H1 (cell line): ENCODE results near the gene PHACTR1. TPM values are rescaled to one million over a fixed set of nuclear protein-coding genes. Genes with fewer than 3 reads are reported as not detected.
"Not testable (repeated sequence)": the region's sequence is repeated elsewhere in the genome, so short reads cannot be mapped to it uniquely, and the experiment has no call there.

ENCODE experiments used
- CTCF ChIA-PET: fragments of 300-600 bp; sonication (Branson Sonifier 250); formaldehyde crosslinking; loops from one replicate; lab custom pipeline; 2021; ENCODE audit not compliant: partially characterized antibody; lab: Charles Lee
- POLR2A ChIA-PET: fragments of 300-600 bp; sonication (Branson Sonifier 250); formaldehyde crosslinking; loops from one replicate; lab custom pipeline; 2021; ENCODE audit warnings: inconsistent platforms; ENCODE audit not compliant: partially characterized antibody; lab: Charles Lee
- DNase-seq, 2 experiments: peaks; one replicate each; pipeline versions ENCODE4 v3.0.0 to v3.0.0-alpha.2; 2010 to 2022; ENCODE audit warnings: low spot score in 2 of 2, low read depth in 1 of 2, mixed read lengths in 1 of 2
- FAIRE-seq: peaks from 2 replicates; lab custom pipeline; 2011; peaks lifted over from hg19 to GRCh38; lab: Jason Lieb, UNC
- H2AFZ ChIP-seq: 2 replicates; pipeline ENCODE4 v1.8.1; 2012; ENCODE audit warnings: low read length, inconsistent platforms
- H2AK5ac ChIP-seq: 2 replicates; pipeline ENCODE4 v1.6.1; 2013; ENCODE audit warnings: low read depth, low read length
- H2BK120ac ChIP-seq: replicated peaks from 2 replicates; pipeline ENCODE3; 2013; ENCODE audit warnings: low read depth, low read length, inconsistent platforms
- H2BK12ac ChIP-seq: 2 replicates; pipeline ENCODE4 v1.6.1; 2013; ENCODE audit warnings: low read depth, low read length
- H2BK15ac ChIP-seq: 2 replicates; pipeline ENCODE4 v1.6.1; 2013; ENCODE audit warnings: low read length
- H2BK20ac ChIP-seq: 2 replicates; pipeline ENCODE4 v1.6.1; 2013; ENCODE audit warnings: low read length
- H2BK5ac ChIP-seq: 2 replicates; pipeline ENCODE4 v1.6.1; 2013; ENCODE audit warnings: low read depth, low read length
- H3K14ac ChIP-seq: 2 replicates; pipeline ENCODE4 v1.6.1; 2013; ENCODE audit warnings: inconsistent platforms; ENCODE audit not compliant: insufficient read length
- H3K18ac ChIP-seq: 2 replicates; pipeline ENCODE4 v1.6.1; 2013; ENCODE audit warnings: low read length; ENCODE audit errors: extremely low read depth
- H3K23ac ChIP-seq: 2 replicates; pipeline ENCODE4 v1.6.1; 2013; ENCODE audit warnings: inconsistent platforms; ENCODE audit not compliant: insufficient read length
- H3K23me2 ChIP-seq: 2 replicates; pipeline ENCODE4 v1.6.1; 2013; ENCODE audit warnings: low read depth, low read length
- H3K27ac ChIP-seq: 2 replicates; pipeline ENCODE4 v1.6.1; 2011; ENCODE audit warnings: low read depth, low read length, inconsistent platforms
- H3K27me3 ChIP-seq, 4 experiments: replicated peaks in 1 of 4; 1 replicate in 1 of 4; 2 replicates in 3 of 4; pipeline versions ENCODE4 v1.6.1 to v1.8.1; 2011 to 2013; ENCODE audit warnings: low read length in 3 of 4, mild to moderate bottlenecking in 3 of 4, inconsistent platforms in 2 of 4, mixed read lengths in 2 of 4, moderate library complexity in 1 of 4; ENCODE audit not compliant: control insufficient read depth in 3 of 4, insufficient read depth in 3 of 4; ENCODE audit errors: extremely low read depth in 1 of 4
- H3K36me3 ChIP-seq, 4 experiments: 2 replicates each; pipeline versions ENCODE4 v1.6.1 to v1.8.1; 2011 to 2013; ENCODE audit warnings: mild to moderate bottlenecking in 4 of 4, low read length in 3 of 4, moderate library complexity in 2 of 4, control low read depth in 1 of 4, inconsistent platforms in 1 of 4; ENCODE audit not compliant: insufficient read depth in 4 of 4, control insufficient read depth in 2 of 4
- H3K4ac ChIP-seq: replicated peaks from 2 replicates; pipeline ENCODE3; 2013; ENCODE audit warnings: low read length, low read depth, mixed read lengths, inconsistent platforms; ENCODE audit not compliant: insufficient read length
- H3K4me1 ChIP-seq, 4 experiments: replicated peaks in 1 of 4; 1 replicate in 1 of 4; 2 replicates in 3 of 4; pipeline versions ENCODE4 v1.6.1 to v1.8.1; 2011 to 2013; ENCODE audit warnings: low read length in 3 of 4, inconsistent platforms in 2 of 4, mixed read lengths in 1 of 4; ENCODE audit not compliant: insufficient read depth in 4 of 4, control insufficient read depth in 3 of 4
- H3K4me2 ChIP-seq, 2 experiments: 2 replicates each; pipeline versions ENCODE4 v1.6.1 to v1.8.1; 2011 to 2013; ENCODE audit warnings: low read depth in 2 of 2, low read length in 2 of 2, control low read depth in 1 of 2, inconsistent platforms in 1 of 2, mild to moderate bottlenecking in 1 of 2; ENCODE audit not compliant: insufficient read depth in 1 of 2
- H3K4me3 ChIP-seq, 4 experiments: fragments of 200-600, 300-600 bp in 1 of 4; sonication (generic), shearing (Covaris generic), sonication (Bioruptor Twin) in 1 of 4; 2 replicates each; pipeline versions ENCODE4 v1.5.1 to v1.8.1; 2011 to 2016; ENCODE audit warnings: low read length in 4 of 4, low read depth in 3 of 4, control low read depth in 2 of 4, inconsistent platforms in 2 of 4, mild to moderate bottlenecking in 2 of 4, mixed read lengths in 1 of 4, moderate library complexity in 1 of 4; ENCODE audit not compliant: insufficient read depth in 2 of 4; ENCODE audit errors: extremely low read depth in 1 of 4
- H3K56ac ChIP-seq: replicated peaks from 2 replicates; pipeline ENCODE3; 2013; ENCODE audit warnings: low read depth, mild to moderate bottlenecking, mixed read lengths, low read length, inconsistent platforms; ENCODE audit not compliant: insufficient read length
- H3K79me1 ChIP-seq: 2 replicates; pipeline ENCODE4 v1.6.1; 2013; ENCODE audit warnings: low read depth, low read length, control low read depth
- H3K79me2 ChIP-seq, 2 experiments: 2 replicates each; pipeline versions ENCODE4 v1.6.1 to v1.8.1; 2012 to 2013; ENCODE audit warnings: low read length in 2 of 2, mild to moderate bottlenecking in 2 of 2, inconsistent platforms in 1 of 2; ENCODE audit not compliant: insufficient read depth in 2 of 2, control insufficient read depth in 1 of 2
- H3K9ac ChIP-seq, 4 experiments: replicated peaks in 1 of 4; 1 replicate in 1 of 4; 2 replicates in 3 of 4; pipeline versions ENCODE4 v1.6.1 to v1.8.1; 2011 to 2013; ENCODE audit warnings: low read depth in 3 of 4, low read length in 3 of 4, control low read depth in 2 of 4, mild to moderate bottlenecking in 2 of 4, moderate library complexity in 2 of 4, inconsistent platforms in 1 of 4; ENCODE audit errors: extremely low read depth in 1 of 4
- H3K9me3 ChIP-seq, 2 experiments: 2 replicates each; pipeline versions ENCODE4 v1.6.1 to v1.8.1; 2012 to 2013; ENCODE audit warnings: mild to moderate bottlenecking in 2 of 2, moderate library complexity in 2 of 2, control low read depth in 1 of 2, inconsistent platforms in 1 of 2, low read depth in 1 of 2, low read length in 1 of 2, mixed read lengths in 1 of 2; ENCODE audit not compliant: insufficient read depth in 2 of 2
- H4K20me1 ChIP-seq, 2 experiments: replicated peaks in 1 of 2; 2 replicates each; pipeline versions ENCODE3 to v1.8.1; 2011 to 2013; ENCODE audit warnings: inconsistent platforms in 2 of 2, low read length in 2 of 2, mild to moderate bottlenecking in 1 of 2; ENCODE audit not compliant: insufficient read depth in 2 of 2, control insufficient read depth in 1 of 2
- H4K5ac ChIP-seq: 2 replicates; pipeline ENCODE4 v1.6.1; 2013; ENCODE audit warnings: low read length, low read depth, mixed read lengths, inconsistent platforms; ENCODE audit not compliant: insufficient read length
- H4K8ac ChIP-seq: 2 replicates; pipeline ENCODE4 v1.8.0; 2013; ENCODE audit warnings: mild to moderate bottlenecking, moderate library complexity, low read length, inconsistent platforms; ENCODE audit not compliant: insufficient read depth; ENCODE audit errors: extremely low read depth
- H4K91ac ChIP-seq: replicated peaks from 2 replicates; pipeline ENCODE3; 2013; ENCODE audit warnings: low read length, mixed read lengths, inconsistent platforms; ENCODE audit not compliant: insufficient read length
- WGBS, 2 experiments: shearing (Covaris generic) in 1 of 2; methylation state at CpG; one replicate each; pipeline versions ENCODE4 v1.1.6 to v1.1.7; 2013 to 2015; ENCODE audit warnings: low lambda C conversion rate in 2 of 2, mixed read lengths in 2 of 2, inconsistent platforms in 1 of 2, low coverage in 1 of 2, missing lambda C conversion rate in 1 of 2; ENCODE audit not compliant: insufficient replicate concordance in 2 of 2, insufficient coverage in 1 of 2, insufficient read length in 1 of 2; ENCODE audit errors: extremely low coverage in 1 of 2, missing lambda C conversion rate in 1 of 2; 5-methylcytosine and 5-hydroxymethylcytosine counted together
- polyA plus RNA-seq, 7 experiments: library from polyadenylated mRNA; depleted of rRNA in 3 of 7; stranded (reverse) in 5 of 7; unstranded in 2 of 7; fragments of >200 nt in 5 of 7; fragments of 200-250 nt in 2 of 7; gene quantifications; 1 replicate in 5 of 7; 2 replicates in 1 of 7; 4 replicates in 1 of 7; pipeline versions ENCODE4 v1.2.1 to v1.2.3, GENCODE V29; 2011 to 2013; ENCODE audit warnings: missing spikeins in 2 of 7, mixed read lengths in 2 of 7
- total RNA-seq: library from RNA; stranded (reverse); fragmentation: NEBNext Ultra II Directional; extraction: Animal tissue kit (Norgen Biotek cat#: 25700); gene quantifications from 2 replicates; pipeline ENCODE4 v1.2.1, GENCODE V29; 2021

Gene PHACTR1
- total and polyA plus RNA-seq, 2 of the 8 experiments (the other 6 are each of a cell fraction or from before 2014, with no cell fraction given) = 3.9 to 17.1 TPM

DNA sequence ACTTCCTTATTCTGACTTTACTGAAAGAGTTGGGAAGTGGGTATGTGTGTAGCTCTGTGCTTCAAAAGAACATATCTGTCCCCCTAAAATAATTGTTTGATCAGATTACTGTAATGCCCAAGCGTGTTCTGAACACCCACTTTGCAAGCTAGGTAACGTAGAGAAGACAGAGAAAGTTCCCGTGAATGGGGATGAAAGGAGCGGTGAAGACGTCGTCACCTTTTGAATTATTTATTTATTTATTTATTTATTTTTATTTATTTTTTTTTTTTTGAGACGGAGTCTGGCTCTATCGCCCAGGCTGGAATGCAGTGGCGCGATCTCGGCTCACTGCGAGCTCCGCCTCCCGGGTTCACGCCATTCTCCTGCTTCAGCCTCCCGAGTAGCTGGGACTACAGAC lies 228.0 kb downstream of the PHACTR1 start:
- H3K79me1 ChIP-seq, H3K4me2 ChIP-seq, H3K79me2 ChIP-seq, H2BK12ac ChIP-seq, H3K18ac ChIP-seq, FAIRE-seq, H2BK120ac ChIP-seq, H2AFZ ChIP-seq, H3K4ac ChIP-seq, H3K27ac ChIP-seq, POLR2A ChIA-PET, H3K56ac ChIP-seq, H3K9ac ChIP-seq, H3K27me3 ChIP-seq, H2BK5ac ChIP-seq, H3K14ac ChIP-seq, H3K9me3 ChIP-seq, H2AK5ac ChIP-seq, H3K4me1 ChIP-seq, H4K5ac ChIP-seq, H3K23me2 ChIP-seq, H2BK15ac ChIP-seq, H3K36me3 ChIP-seq, H3K23ac ChIP-seq, H4K20me1 ChIP-seq, DNase-seq, H2BK20ac ChIP-seq, H4K91ac ChIP-seq, H4K8ac ChIP-seq, H3K4me3 ChIP-seq: not testable (repeated sequence)
- CTCF ChIA-PET = interaction anchor here (1.3 to 2.3 kb wide), 2 partner anchors 10 to 13 kb away, joined by 3 to 8 read pairs; no protein-coding TSS in a partner anchor
- WGBS, 2 experiments = 94% methylated on average over 16 of the region's 16 CpGs; no CpG with 5 or more reads in 1 of the 2 experiments
